ENCODE measurements around the gene PYM1. TPM values are rescaled to one million over a fixed set of nuclear protein-coding genes. Genes with fewer than 3 reads are reported as not detected.

The PYM1 gene
- 21.1 and 25.5 TPM in 2 replicates for total RNA-seq

- peak; percentile 38 to 73 for DNase-seq (ENCODE audit: low read depth in 2 of 2)
Observed at GRCh38 chr12:55927588-55928502, at the start of gene PYM1. TSS of gene PYM1 (minus strand) at chr12:55927894. CDS start at chr12:55927761, 133 bp downstream.

- DNase-seq (ENCODE audit: low read depth in 2 of 2) = peak in 1 of 2 donors; percentile 78
Observed at GRCh38 chr12:55974308-55974730, 46.6 kb upstream of the PYM1 start.

- peak; percentile 100 for DNase-seq (ENCODE audit: low read depth in 2 of 2)
Observed at GRCh38 chr12:55973599-55974307, 46.1 kb upstream of the PYM1 start, which contains the start of gene RAB5B. TSS of gene RAB5B (plus strand) at chr12:55974078. CDS start at chr12:55986961, 12,883 bp downstream.

GRCh38 chr12:55972911-55973598 is 45.4 kb upstream of the PYM1 start:
- DNase-seq (ENCODE audit: low read depth in 2 of 2) = peak; percentile 40 to 55

GRCh38 chr12:55972456-55972855 is 44.8 kb upstream of the PYM1 start:
- no peak for DNase-seq (ENCODE audit: low read depth in 2 of 2)

- peak in 1 of 2 donors; percentile 18 for DNase-seq (ENCODE audit: low read depth in 2 of 2)
Observed at GRCh38 chr12:55972042-55972441, 44.3 kb upstream of the PYM1 start.

- DNase-seq (ENCODE audit: low read depth in 2 of 2) = no peak
Observed at GRCh38 chr12:55970775-55971174, 43.1 kb upstream of the PYM1 start.

GRCh38 chr12:55969356-55969755 is 41.7 kb upstream of the PYM1 start:
- DNase-seq (ENCODE audit: low read depth in 2 of 2) = no peak

GRCh38 chr12:55966408-55967281 is 39.0 kb upstream of the PYM1 start, which contains the start of gene CDK2:
TSS of gene CDK2 (plus strand) at chr12:55966830. CDS start at chr12:55967009, 179 bp downstream.
- peak; percentile 65 to 85 for DNase-seq (ENCODE audit: low read depth in 2 of 2)

- DNase-seq (ENCODE audit: low read depth in 2 of 2) = no peak
Observed at GRCh38 chr12:55965941-55966407, 38.3 kb upstream of the PYM1 start, which contains the start of gene PMEL. TSS of gene PMEL (minus strand) at chr12:55966042. CDS start at chr12:55966011, 31 bp downstream.

- DNase-seq (ENCODE audit: low read depth in 2 of 2) = no peak
Observed at GRCh38 chr12:55965240-55965639, 37.5 kb upstream of the PYM1 start.

- DNase-seq (ENCODE audit: low read depth in 2 of 2) = no peak
Observed at GRCh38 chr12:55963760-55964159, 36.1 kb upstream of the PYM1 start.

- DNase-seq (ENCODE audit: low read depth in 2 of 2) = no peak
Observed at GRCh38 chr12:55957106-55957859, 29.6 kb upstream of the PYM1 start.

- DNase-seq (ENCODE audit: low read depth in 2 of 2) = peak in 1 of 2 donors; percentile 51
Observed at GRCh38 chr12:55955800-55956508, 28.3 kb upstream of the PYM1 start.

GRCh38 chr12:55955344-55955743 is 27.6 kb upstream of the PYM1 start:
- DNase-seq (ENCODE audit: low read depth in 2 of 2) = no peak

GRCh38 chr12:55946553-55946952 is 18.9 kb upstream of the PYM1 start:
- no peak for DNase-seq (ENCODE audit: low read depth in 2 of 2)

- no peak for DNase-seq (ENCODE audit: low read depth in 2 of 2)
Observed at GRCh38 chr12:55942577-55943136, 15.0 kb upstream of the PYM1 start.

GRCh38 chr12:55942055-55942454 is 14.4 kb upstream of the PYM1 start:
- no peak for DNase-seq (ENCODE audit: low read depth in 2 of 2)
